ENCODE data around the gene DUSP21.

DNA sequence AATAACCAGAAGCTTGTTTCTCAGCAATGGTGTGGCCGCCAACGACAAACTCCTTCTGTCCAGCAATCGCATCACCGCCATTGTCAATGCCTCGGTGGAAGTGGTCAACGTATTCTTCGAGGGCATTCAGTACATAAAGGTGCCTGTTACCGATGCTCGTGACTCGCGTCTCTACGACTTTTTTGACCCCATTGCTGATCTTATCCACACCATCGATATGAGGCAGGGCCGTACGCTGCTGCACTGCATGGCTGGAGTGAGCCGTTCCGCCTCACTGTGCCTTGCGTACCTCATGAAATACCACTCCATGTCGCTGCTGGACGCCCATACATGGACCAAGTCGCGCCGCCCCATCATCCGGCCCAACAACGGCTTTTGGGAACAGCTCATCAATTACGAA is 383 bp downstream of the DUSP21 start:
- TF ChIP-seq USF2 (IDR thresholded peaks at IDR 0.05; ENCODE audit: borderline replicate concordance, low read depth, low read length) (no peak), SIN3A (IDR thresholded peaks at IDR 0.05; ENCODE audit: borderline replicate concordance, low read depth, low read length) (no peak), TEAD4 (IDR thresholded peaks at IDR 0.05; ENCODE audit: borderline replicate concordance, insufficient read depth) (no peak)
- TF ChIP-seq, protein P1, sequence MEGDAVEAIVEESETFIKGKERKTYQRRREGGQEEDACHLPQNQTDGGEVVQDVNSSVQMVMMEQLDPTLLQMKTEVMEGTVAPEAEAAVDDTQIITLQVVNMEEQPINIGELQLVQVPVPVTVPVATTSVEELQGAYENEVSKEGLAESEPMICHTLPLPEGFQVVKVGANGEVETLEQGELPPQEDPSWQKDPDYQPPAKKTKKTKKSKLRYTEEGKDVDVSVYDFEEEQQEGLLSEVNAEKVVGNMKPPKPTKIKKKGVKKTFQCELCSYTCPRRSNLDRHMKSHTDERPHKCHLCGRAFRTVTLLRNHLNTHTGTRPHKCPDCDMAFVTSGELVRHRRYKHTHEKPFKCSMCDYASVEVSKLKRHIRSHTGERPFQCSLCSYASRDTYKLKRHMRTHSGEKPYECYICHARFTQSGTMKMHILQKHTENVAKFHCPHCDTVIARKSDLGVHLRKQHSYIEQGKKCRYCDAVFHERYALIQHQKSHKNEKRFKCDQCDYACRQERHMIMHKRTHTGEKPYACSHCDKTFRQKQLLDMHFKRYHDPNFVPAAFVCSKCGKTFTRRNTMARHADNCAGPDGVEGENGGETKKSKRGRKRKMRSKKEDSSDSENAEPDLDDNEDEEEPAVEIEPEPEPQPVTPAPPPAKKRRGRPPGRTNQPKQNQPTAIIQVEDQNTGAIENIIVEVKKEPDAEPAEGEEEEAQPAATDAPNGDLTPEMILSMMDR (IDR thresholded peaks at IDR 0.05), result no peak
- TF ChIP-seq, protein P2, sequence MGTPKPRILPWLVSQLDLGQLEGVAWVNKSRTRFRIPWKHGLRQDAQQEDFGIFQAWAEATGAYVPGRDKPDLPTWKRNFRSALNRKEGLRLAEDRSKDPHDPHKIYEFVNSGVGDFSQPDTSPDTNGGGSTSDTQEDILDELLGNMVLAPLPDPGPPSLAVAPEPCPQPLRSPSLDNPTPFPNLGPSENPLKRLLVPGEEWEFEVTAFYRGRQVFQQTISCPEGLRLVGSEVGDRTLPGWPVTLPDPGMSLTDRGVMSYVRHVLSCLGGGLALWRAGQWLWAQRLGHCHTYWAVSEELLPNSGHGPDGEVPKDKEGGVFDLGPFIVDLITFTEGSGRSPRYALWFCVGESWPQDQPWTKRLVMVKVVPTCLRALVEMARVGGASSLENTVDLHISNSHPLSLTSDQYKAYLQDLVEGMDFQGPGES (IDR thresholded peaks at IDR 0.05; ENCODE audit: low read depth, low read length), result no peak

Data from SK-N-SH (cell line).